Middle frontal gyrus (tissue), 1 donor: ENCODE data around the gene MT2A.
"Not testable (repeated sequence)": the region's sequence is repeated elsewhere in the genome, so short reads cannot be mapped to it uniquely, and the experiment has no call there.

Experiments
- DNase-seq: peaks from one replicate; pipeline ENCODE4 v3.0.0-alpha.2; 2015; ENCODE audit warnings: low spot score; ENCODE audit errors: extremely low spot score

The MT2A gene

DNA sequence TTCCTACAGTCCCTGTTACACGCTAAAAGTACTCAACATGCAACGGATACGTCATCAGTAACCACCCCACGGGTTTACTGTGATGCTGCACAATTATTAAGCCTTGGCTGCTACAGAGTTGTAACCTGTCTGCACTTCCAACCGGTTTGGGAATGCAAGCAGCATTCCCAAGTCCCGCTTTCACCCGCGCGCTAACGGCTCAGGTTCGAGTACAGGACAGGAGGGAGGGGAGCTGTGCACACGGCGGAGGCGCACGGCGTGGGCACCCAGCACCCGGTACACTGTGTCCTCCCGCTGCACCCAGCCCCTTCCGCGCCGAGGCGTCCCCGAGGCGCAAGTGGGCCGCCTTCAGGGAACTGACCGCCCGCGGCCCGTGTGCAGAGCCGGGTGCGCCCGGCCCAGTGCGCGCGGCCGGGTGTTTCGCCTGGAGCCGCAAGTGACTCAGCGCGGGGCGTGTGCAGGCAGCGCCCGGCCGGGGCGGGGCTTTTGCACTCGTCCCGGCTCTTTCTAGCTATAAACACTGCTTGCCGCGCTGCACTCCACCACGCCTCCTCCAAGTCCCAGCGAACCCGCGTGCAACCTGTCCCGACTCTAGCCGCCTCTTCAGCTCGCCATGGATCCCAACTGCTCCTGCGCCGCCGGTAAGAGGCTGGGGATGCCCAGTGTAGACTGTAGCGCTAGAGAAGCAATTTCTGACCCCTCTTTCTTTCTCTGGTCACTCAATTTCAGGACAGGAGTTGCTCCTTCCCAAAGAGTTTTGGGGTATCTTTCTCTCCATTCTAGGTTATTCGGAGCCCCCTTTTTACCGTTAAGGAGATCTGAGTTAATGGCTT, at the start of gene MT2A:
MT2A (plus strand) TSS at position 542 of the 833 bp plus-strand sequence; CDS start at position 614, 72 bp downstream.
- peak; percentile 90 for DNase-seq

DNA sequence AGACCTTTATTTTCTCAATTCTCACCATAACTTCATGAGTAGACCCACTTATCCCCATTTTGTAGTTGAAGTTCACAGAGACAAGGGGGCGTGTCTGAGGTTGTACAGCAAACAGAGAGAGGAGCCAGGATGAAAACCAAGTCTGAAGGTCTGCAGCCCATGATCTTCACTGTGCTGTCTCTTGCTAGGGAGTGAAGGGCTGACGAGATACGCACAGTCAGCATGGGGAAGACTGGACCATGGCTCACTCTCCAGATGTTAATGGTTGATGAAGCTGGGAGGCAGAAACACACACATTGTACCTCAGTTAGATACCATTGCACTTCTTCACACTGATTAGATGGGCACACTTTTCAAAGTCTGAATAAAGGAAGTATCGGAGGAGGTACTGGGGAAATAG, 49.3 kb upstream of the MT2A start:
- no peak for DNase-seq

DNA sequence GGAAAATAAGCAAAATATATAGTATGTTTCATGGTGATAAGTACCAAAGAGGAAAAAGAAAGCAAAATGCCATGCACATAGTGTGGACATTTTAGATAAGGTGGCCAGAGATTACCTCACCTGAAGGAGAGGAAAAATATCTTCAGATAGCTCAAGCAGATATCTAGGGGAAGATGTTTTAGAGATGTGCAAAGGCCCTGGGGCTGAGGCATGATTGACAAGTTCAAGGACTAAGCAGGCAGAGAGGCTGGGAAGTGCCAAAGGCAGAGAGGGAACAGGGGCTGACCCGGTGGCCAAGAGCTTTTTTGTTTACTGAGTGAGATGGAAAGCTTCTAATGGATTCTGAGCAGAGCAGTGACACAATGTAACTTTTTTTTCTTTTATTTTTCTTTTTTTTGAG, 47.9 kb upstream of the MT2A start:
- DNase-seq: no peak

DNA sequence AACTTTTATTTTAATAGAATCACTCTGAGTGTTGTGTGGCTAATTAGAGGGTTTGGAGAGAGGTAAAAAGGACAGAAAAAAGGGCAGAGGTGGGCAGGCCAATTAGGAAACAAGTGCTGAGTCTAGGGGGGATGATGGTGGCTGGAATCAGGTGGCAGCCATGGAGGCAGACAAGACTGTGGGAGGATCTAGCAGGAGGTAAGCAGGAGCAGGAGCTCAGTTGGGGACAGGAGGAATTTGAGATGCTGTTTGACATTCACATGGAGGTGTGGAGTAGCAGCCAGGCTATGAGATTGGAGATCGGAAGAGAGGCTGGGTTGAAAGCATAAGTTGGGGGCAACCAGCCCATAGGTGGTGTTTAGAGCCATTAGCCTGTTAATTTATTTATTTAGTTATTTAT, 47.3 kb upstream of the MT2A start:
- no peak for DNase-seq

DNA sequence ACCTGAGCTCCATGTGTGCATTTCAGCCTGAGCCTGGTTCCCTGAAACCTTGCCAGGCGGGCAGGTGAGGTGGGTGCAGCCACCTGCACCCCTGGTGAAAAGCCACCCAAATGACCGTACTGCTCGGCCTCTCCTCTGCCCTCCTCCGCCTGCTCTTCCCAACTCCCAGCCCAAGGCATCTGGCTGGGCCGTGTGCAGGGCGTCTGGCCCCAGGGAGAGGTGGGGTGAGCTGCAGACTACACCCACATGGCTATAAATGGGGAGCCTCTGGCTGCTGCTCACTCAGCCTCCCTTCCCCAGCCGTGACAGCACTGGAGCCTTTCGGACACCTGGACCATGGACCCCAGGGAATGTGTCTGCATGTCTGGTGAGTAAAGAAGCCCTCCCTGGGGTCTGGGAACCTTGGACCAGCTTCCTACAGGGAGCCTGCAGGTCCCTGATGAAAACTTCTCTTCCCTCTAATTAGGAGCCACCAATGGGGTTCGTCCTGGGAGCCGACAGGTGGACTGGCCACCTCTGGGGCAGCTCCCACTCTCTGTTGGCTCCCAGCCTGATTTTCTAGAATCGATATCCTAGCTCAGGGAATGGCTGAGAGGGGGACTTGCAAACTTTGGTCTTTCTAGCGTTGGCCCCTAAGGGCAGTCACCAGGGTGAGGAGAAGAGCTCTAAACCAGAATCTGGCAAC, 43.4 kb upstream of the MT2A start, which contains the start of gene MT4:
MT4 (plus strand) TSS at position 281 of the 685 bp plus-strand sequence; CDS start at position 337, 56 bp downstream.
- no peak for DNase-seq

DNA sequence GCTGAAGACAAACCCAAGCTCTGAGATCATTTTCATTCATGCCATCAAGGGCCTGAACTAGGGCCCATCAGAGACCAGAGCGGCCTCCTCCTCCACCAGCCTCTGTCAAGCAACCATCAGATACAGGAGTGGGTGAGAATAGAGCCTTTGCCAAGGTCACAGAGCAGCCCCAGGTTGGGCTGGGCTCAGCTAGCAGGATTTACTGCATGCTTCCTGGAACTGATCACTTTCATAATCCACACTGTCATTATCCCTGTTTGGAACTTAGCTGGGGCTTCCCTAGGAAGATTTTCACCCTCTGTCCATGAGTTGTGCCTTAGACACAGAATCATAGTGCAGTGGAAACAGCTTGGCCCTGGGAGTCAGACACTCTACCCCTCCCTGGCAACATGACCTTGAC, 38.4 kb upstream of the MT2A start:
- no peak for DNase-seq

DNA sequence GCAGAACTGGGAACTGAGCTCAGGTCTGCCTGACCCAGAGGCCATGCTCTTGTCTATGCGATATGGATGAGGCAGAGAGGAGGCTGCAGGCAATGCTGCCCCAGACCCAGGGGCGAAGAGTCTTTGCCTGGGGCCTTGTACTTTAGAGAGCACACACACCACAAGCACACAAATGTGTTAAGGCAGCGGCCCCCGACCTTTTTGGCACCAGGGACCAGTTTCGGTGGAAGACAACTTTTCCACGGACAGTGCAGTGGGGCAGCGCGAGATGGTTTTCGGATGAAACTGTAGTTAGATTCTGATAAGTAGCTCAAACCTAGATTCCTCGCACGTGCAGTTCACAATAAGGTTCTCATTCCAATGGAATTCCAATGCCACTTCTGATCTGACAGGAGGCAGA, 36.9 kb upstream of the MT2A start:
- DNase-seq: no peak

DNA sequence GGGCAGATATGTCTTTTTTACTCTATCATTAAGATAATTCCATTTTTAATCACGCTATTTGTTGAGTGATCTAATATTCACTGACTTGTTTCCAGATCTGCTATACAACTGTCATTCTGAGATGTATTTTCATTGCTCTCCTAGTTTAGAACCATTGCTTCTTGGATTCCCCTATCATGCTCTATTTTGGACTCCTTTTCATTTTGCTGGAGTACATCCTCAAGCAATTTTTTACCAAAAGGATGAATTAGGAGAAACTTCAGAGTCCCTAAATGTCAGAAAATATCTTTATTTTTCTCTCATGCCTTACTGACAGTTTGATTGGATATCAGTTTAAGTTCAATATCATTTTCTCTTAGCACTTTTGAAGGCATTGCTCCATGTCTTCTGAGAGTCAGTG, 33.8 kb upstream of the MT2A start:
- DNase-seq: no peak

DNA sequence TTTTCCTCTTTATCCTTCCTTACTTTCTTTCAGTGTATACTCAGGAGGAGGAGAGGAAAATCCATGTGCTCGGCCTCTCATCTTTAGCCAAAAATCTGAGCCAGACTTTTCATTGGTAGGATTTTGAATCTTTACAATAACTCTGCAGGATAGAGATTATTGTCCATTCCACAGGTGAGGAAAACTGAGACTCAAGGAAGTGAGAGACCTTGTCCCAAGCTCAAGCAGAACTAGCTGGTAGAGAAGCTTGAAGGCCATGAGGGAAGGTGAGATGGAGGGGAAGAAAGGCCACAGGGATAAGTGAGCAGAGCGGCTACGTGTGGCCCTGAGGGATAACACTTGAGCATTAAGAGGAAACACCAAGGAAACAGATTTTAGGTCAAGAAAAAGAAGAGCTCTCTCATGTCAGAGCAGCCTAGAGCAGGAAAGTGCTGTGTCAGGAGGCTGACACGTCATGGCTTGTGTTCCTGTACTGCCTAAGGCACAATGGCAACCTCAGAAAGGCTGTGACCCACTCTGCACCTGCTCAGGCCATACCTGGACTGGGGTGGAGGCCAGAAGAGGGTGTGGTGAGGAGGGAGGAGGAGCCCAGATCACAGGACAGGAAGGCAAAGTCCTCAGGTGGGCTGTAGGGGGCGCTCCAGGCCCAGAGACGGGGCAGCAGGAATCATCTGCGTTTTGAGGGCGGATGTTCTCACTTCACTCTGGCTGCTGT, 31.6 kb upstream of the MT2A start:
- no peak for DNase-seq

DNA sequence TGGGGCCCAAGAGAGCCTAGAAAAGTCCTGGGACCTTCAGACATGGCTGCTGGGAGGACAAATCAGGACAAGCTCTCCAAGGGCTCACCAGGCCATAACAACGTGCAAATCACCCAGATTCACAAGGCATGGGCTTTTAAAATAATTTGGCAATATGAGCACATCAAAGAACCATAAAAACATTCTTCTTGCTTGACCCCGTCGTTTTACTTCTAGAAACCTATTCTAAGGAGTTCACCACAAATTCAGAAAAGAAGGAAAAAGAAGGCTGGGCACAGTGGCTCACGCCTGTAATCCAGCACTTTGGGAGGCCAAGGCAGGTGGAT, 31.1 kb upstream of the MT2A start:
- DNase-seq: no peak

DNA sequence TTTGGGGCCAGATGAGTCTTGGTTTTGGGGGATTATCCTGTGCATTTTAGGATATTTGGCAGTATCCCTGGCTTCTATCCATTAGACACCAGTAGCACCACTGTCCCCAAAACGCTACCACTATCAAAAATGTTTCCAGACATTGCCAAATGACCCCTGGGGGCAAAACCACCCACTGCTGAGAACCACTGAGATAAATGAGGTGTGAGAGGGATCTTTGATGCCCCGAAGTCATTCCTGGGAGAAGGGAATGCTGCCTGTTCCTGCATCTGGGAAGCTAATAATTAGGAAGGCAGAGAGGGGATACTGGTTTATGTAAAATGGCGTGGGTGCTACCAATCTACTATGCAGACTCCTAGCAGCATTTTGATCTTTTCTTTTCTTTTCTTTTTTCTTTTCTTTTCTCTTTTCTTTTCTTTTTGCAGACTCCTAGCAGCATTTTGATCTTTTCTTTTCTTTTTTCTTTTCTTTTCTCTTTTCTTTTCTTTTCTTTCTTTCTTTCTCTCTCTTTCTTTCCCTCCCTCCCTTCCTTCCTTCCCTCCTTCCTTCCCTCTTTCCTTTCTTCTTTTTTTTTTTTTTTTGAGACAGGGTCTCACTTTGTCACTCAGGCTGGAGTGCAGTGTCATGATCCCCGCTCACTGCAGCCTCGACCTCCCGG, 27.9 kb upstream of the MT2A start:
- DNase-seq: no peak

DNA sequence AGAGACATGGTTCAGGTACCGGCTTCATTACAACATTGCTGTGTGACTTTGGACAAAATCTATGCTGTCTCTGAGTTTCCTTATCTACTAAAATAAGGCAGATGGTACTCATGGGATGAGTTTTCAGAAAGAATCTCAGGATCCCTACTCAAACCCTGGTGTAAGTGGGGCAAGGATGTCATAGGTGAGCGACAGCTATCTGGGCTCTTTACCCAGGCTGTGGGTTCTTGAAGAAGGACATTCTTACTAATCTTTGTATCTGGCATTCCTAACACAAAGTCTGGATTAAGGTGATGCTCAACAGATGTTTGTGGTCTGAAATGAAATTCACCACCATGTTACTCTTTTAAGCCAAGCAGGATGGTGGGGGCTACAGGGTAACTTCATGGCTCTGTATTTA, 25.5 kb upstream of the MT2A start:
- DNase-seq: not testable (repeated sequence)

DNA sequence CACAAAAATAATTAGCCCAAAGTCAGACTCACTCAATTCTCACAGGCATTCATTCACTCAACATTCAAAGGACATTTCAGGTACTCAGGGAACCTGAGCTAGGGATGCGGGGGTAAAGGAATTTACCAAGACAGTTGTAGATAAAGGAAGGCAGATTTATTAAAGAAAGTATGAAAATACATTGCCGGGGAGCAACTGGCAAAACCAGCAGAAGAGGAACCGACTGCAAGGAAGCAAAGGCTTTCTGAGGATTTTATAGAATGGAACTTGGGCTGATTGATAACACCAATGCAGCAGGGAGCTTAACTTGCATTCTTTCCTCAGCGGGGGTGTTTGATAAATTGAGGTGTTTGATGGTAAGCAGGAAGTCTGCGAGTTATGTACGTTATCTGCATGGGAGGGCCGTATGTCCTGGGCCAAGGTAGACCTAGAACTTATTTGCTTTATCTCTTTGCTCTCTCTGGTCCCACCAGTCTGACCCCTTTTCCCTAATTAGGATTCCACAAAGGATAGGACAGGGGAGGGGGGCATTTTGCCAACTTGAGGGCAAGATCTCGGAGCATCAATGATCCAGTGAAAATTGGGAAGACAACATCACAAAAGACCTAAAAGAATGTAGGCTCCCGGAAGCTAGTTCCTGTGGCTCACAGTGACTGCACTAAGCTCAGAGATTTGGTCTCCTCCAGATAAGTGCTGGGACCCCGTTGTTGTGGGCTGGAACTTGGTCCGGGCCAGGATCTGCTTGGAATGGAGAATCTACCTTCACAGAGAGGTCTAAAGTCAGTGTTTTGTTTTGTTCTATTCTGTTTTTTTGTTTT, 24.8 kb upstream of the MT2A start:
- DNase-seq: no peak

DNA sequence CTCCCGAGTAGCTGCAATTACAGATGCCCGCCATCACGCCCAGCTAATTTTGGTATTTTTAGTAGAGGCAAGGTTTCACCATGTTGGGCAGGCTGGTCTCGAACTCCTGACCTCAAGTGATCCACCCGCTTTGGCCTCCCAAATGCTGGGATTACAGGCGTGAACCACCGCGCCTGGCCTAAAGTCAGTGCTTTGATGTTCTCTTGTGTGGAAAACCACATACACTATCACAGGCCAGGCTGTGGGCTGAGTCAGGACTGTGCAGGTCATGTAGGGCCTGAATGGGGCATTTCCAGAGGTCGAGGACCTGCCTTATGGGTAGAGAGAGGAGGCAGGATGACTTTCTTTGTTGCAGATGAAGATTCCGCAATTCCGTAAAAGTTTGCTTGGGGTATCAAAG, 24.1 kb upstream of the MT2A start:
- DNase-seq: no peak

DNA sequence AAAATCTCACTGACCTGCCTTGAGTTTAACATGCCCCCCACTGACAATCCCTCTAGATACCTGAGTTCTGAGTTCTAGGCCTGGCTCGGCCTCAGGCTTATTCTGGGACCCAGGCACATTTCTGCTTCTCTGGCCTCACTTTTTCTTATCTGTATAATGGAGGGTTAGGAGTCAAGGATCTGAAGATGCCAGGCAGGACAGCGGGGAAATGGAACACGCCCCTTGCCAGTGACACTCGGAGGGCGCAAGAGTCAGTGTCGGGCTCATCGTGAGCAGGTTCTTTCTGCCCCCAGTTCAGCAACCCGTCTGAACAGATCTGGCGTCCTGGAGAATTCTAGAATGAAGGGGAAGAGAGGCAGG, 19.6 kb upstream of the MT2A start:
- DNase-seq: no peak

DNA sequence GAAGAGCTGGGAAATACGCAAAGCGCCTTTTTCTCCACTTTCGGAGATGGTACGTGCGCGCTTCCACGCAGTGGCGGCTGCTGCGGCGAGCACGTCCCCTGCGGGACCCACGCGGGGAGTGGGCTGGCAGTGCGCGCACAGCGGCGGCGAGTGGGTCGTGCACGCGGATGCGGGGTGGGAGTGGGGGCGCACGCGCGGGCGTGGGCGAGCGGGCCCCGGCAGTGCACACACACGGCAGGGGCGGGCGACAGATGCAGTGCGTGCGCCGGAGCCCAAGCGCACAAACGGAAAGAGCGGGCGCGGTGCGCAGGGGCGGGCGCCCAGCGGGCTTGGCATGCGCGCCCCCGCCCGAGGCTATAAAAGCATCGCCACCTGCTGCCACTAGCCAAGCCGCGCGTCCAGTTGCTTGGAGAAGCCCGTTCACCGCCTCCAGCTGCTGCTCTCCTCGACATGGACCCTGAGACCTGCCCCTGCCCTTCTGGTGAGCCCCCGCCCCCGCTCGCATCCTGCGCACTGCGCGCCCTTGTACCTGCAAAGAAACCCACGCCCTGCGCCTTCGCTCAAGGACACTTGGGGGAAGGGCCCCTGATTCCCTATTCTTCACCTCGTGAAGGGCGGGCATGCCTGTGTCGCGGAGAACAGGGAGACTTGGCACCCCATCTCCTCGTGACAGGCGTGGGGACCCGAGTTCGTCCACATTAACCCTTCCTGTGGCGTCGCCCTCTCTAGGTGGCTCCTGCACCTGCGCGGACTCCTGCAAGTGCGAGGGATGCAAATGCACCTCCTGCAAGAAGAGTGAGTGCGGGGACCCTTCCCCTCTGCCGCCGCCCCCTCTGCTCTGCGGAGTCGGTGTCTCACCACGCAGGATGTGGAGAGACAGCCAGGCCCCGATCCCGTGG, 19.0 kb upstream of the MT2A start, which contains the start of gene MT3:
MT3 (plus strand) TSS at position 388 of the 899 bp plus-strand sequence; CDS start at position 451, 63 bp downstream.
- DNase-seq: peak; percentile 56

DNA sequence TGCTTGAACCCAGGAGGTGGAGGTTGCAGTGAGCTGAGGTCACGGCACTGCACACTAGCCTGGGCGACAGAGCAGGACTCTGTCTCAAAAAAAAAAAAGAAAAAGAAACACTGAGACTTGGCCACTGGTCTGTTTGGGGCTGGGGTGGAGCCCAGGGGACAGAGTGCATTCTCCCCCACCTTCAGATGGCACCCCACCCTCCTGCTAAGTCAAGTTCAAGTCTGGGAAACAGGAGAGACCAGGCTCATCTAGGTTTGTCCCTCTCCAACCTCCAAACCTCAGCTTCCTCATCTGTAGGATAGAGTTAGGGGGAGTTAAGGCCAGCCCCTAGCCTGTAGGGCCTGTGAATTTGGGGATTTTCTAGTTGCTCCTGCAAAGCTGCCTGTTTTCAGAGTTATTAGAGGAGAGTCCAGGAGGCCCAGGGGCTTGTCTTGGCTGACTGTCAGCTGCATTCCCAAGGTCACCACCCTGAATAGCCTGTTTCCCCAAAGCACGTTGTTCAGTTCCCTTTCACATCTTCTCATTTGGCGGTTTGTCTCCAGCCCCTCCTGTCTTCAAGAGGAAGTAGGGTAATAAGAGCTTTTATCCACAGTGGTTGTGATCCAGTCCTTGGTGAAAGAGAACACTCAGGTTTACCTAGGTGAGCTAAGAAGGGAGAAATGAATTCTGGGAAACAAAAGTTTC, 16.9 kb upstream of the MT2A start:
- no peak for DNase-seq

DNA sequence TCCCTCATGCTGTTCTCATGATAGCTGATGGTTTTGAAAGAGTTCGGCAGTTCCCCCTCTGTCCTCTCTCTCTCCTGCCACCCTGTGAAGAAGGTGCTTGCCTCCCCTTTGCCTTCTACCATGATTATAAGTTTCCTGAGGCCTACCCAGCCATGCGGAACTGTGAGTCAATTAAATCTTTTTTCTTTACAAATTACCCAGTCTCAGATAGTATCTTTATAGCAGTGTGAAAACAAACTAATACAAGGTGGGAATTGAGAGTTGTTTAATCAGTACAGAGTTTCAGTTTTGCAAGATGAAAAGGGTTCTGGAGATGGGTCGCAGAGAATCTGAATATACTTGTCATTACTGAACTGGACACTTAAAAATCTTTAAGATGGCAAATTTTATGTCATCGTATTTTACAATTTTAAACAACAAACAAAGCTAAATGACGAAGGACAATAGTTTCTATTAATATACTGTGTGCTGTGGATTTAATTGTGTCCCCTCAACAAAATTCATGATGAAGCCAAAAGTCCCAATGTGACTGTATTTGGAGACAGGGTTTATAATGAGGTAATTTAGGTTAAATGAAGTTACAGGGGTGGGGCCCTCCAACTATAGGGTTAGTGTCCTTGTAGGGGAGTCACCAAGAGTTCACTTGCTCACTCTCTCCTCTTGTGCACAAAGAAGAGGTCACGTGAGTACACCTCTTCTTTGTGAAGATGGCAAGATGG, 14.7 kb upstream of the MT2A start:
- no peak for DNase-seq

DNA sequence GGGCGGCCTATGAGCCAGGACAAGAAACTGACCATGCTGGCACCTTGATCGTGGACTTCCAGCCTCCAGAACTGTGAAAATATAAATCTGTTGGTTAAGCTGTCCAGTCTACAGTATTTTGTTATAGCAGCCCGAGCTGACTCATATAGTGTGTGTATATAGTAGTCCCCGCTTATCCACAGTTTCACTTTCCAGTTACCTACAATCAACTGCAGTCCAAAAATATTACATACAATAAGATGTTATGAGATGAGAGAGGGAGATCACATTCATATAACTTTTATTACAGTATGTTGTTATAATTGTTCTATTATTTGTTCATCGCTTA, 14.1 kb upstream of the MT2A start:
- no peak for DNase-seq
